ENCODE results near the gene BAIAP2. TPM values are rescaled to one million over a fixed set of nuclear protein-coding genes. Genes with fewer than 3 reads are reported as not detected.

BAIAP2 gene
- total and polyA plus RNA-seq, 2 of the 13 experiments (the other 11 are each of a cell fraction or from before 2014, with no cell fraction given): 22.5 to 24.0 TPM

DNA sequence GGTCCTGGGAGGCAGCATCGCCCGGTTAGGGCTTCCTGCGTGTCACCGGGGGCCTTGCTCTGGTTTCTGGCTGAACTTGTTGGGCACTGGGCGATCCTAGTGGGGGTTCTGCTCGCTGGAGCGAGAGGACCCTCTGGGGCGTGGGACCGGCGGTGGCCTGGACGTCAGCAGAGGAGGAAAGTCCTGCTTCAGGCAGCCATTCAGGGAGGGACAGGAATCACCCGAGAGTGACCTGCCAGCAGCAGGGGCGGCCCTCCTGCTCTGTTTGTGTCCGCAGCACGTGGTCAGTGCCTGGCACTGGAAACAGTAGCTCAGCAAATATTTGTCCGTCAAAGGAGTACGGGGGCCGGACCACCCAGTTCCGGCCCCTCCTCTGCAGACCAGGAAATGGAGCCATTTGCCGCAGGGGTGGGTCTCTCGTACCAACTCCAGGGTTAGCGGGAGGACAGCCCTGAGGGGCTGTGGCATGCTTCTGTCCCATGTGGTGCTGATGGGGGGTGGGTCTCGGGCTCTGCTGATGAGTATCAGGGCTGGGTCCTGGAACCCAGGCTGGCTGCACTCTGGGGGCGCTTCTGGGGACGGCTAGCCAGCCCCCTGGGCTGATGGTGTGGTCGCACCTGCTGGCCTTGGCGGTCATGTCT is 48.3 kb downstream of the BAIAP2 start (continued):
- TF ChIP-seq HOXA7 (CRISPR knock-in tag; IDR thresholded peaks at IDR 0.05): no peak
- TF ChIP-seq, protein P1, sequence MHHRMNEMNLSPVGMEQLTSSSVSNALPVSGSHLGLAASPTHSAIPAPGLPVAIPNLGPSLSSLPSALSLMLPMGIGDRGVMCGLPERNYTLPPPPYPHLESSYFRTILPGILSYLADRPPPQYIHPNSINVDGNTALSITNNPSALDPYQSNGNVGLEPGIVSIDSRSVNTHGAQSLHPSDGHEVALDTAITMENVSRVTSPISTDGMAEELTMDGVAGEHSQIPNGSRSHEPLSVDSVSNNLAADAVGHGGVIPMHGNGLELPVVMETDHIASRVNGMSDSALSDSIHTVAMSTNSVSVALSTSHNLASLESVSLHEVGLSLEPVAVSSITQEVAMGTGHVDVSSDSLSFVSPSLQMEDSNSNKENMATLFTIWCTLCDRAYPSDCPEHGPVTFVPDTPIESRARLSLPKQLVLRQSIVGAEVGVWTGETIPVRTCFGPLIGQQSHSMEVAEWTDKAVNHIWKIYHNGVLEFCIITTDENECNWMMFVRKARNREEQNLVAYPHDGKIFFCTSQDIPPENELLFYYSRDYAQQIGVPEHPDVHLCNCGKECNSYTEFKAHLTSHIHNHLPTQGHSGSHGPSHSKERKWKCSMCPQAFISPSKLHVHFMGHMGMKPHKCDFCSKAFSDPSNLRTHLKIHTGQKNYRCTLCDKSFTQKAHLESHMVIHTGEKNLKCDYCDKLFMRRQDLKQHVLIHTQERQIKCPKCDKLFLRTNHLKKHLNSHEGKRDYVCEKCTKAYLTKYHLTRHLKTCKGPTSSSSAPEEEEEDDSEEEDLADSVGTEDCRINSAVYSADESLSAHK (CRISPR knock-in tag; IDR thresholded peaks at IDR 0.05; ENCODE audit: borderline replicate concordance): no peak
- TF ChIP-seq, protein P2, sequence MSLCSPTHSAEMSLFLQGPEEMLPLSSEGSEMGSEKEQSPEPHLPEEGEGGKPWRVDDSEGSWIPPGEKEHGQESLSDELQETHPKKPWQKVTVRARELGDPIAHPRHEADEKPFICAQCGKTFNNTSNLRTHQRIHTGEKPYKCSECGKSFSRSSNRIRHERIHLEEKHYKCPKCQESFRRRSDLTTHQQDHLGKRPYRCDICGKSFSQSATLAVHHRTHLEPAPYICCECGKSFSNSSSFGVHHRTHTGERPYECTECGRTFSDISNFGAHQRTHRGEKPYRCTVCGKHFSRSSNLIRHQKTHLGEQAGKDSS (CRISPR knock-in tag; IDR thresholded peaks at IDR 0.05; ENCODE audit: borderline replicate concordance, low read depth): peak; percentile 44
- TF ChIP-seq, protein P3, sequence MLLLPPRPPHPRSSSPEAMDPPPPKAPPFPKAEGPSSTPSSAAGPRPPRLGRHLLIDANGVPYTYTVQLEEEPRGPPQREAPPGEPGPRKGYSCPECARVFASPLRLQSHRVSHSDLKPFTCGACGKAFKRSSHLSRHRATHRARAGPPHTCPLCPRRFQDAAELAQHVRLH (CRISPR knock-in tag; IDR thresholded peaks at IDR 0.05; ENCODE audit: borderline replicate concordance, low read depth): peak; percentile 98; the same call in 1 of the 2 replicates
- TF ChIP-seq PITX1 (CRISPR knock-in tag; IDR thresholded peaks at IDR 0.05): peak; percentile 88
- TF ChIP-seq, protein P4, sequence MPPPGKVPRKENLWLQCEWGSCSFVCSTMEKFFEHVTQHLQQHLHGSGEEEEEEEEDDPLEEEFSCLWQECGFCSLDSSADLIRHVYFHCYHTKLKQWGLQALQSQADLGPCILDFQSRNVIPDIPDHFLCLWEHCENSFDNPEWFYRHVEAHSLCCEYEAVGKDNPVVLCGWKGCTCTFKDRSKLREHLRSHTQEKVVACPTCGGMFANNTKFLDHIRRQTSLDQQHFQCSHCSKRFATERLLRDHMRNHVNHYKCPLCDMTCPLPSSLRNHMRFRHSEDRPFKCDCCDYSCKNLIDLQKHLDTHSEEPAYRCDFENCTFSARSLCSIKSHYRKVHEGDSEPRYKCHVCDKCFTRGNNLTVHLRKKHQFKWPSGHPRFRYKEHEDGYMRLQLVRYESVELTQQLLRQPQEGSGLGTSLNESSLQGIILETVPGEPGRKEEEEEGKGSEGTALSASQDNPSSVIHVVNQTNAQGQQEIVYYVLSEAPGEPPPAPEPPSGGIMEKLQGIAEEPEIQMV (CRISPR knock-in tag; IDR thresholded peaks at IDR 0.05; ENCODE audit: low read depth): peak; percentile 77; the same call in 1 of the 2 replicates
- peak; percentile 95 for TF ChIP-seq ZNF343 (CRISPR knock-in tag; IDR thresholded peaks at IDR 0.05)
- peak; percentile 65 for TF ChIP-seq BHLHE40 (IDR thresholded peaks at IDR 0.05; ENCODE audit: low read length)
- TF ChIP-seq ZNF160 (CRISPR knock-in tag; IDR thresholded peaks at IDR 0.05): peak; percentile 95
- TF ChIP-seq NR2C2 (CRISPR knock-in tag; IDR thresholded peaks at IDR 0.05; ENCODE audit: borderline replicate concordance): peak; percentile 87
- peak; percentile 94 for TF ChIP-seq SPEN (CRISPR knock-in tag; IDR thresholded peaks at IDR 0.05; ENCODE audit: low read depth)
- no peak for TF ChIP-seq REXO4 (CRISPR knock-in tag; IDR thresholded peaks at IDR 0.05; ENCODE audit: borderline replicate concordance)
- TF ChIP-seq ATAD3A (CRISPR knock-in tag; IDR thresholded peaks at IDR 0.05): no peak
- 0 out of 2 replicates have a peak, but pooled peaks have one; percentile 70 for TF ChIP-seq ZNF839 (CRISPR knock-in tag; IDR thresholded peaks at IDR 0.05; ENCODE audit: borderline replicate concordance)
- TF ChIP-seq TAF1 (CRISPR knock-in tag; IDR thresholded peaks at IDR 0.05): no peak
- no peak for TF ChIP-seq HNRNPUL1 (IDR thresholded peaks at IDR 0.05; ENCODE audit: low read depth, low read length)
- TF ChIP-seq ZNF891 (CRISPR knock-in tag; IDR thresholded peaks at IDR 0.05): peak; percentile 78; the same call in 1 of the 2 replicates
- no peak for TF ChIP-seq FOXA1 (IDR thresholded peaks at IDR 0.05)
- peak; percentile 88 for TF ChIP-seq FOXA1 (CRISPR knock-in tag; IDR thresholded peaks at IDR 0.05)
- TF ChIP-seq POLR2A (IDR thresholded peaks at IDR 0.05; ENCODE audit: insufficient read depth in 1 of 2, low read depth in 2 of 2, low read length in 2 of 2): peak; percentile 23 to 64; a peak in 2 of 4 replicates
- peak; percentile 67 for TF ChIP-seq ASH2L (IDR thresholded peaks at IDR 0.05; ENCODE audit: insufficient read length, low read depth, low read length)
- no peak for TF ChIP-seq ZNF496 (CRISPR knock-in tag; IDR thresholded peaks at IDR 0.05; ENCODE audit: insufficient replicate concordance)
- TF ChIP-seq, protein P5, sequence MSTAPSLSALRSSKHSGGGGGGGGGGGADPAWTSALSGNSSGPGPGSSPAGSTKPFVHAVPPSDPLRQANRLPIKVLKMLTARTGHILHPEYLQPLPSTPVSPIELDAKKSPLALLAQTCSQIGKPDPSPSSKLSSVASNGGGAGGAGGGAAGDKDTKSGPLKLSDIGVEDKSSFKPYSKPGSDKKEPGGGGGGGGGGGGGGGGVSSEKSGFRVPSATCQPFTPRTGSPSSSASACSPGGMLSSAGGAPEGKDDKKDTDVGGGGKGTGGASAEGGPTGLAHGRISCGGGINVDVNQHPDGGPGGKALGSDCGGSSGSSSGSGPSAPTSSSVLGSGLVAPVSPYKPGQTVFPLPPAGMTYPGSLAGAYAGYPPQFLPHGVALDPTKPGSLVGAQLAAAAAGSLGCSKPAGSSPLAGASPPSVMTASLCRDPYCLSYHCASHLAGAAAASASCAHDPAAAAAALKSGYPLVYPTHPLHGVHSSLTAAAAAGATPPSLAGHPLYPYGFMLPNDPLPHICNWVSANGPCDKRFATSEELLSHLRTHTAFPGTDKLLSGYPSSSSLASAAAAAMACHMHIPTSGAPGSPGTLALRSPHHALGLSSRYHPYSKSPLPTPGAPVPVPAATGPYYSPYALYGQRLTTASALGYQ (CRISPR knock-in tag; IDR thresholded peaks at IDR 0.05): peak; percentile 97
